Lung (tissue), 12 donors: ENCODE results near the gene USP9X. TPM values are rescaled to one million over a fixed set of nuclear protein-coding genes. Genes with fewer than 3 reads are reported as not detected.

Source experiments
- ATAC-seq: fragments of 200-7000 bp; cut with Tn5 transposase; one replicate; pipeline ENCODE4 v1.9.1; 2020; ENCODE audit warnings: moderate number of reproducible peaks; ENCODE audit not compliant: insufficient read depth, low FRiP score
- DNase-seq, 3 donors: peaks; one replicate each; pipeline ENCODE4 v3.0.0-alpha.2; 2013 to 2017
- H3K27ac ChIP-seq, 2 donors: one replicate each; pipeline ENCODE4 v1.5.1; 2013; ENCODE audit warnings: mild to moderate bottlenecking in 2 of 2, moderate library complexity in 2 of 2, control low read depth in 1 of 2, inconsistent platforms in 1 of 2, low read depth in 1 of 2, low read length in 1 of 2
- H3K27me3 ChIP-seq, 3 donors: one replicate each; pipeline ENCODE4 v1.5.1; 2013; ENCODE audit warnings: low read length in 2 of 3; ENCODE audit not compliant: control insufficient read depth in 3 of 3, insufficient read depth in 3 of 3
- H3K36me3 ChIP-seq, 4 donors: one replicate each; pipeline ENCODE4 v1.5.1; 2013; ENCODE audit warnings: low read length in 4 of 4, mild to moderate bottlenecking in 1 of 4, moderate library complexity in 1 of 4; ENCODE audit not compliant: control insufficient read depth in 4 of 4, insufficient read depth in 4 of 4
- H3K4me1 ChIP-seq, 5 donors: one replicate each; pipeline ENCODE4 v1.5.1; 2013; ENCODE audit warnings: low read length in 5 of 5, mild to moderate bottlenecking in 2 of 5, moderate library complexity in 1 of 5; ENCODE audit not compliant: control insufficient read depth in 5 of 5, insufficient read depth in 5 of 5
- H3K4me3 ChIP-seq: one replicate; pipeline ENCODE4 v1.5.1; 2013; ENCODE audit warnings: mild to moderate bottlenecking, control low read depth, moderate library complexity
- H3K9ac ChIP-seq, 2 donors: one replicate each; pipeline ENCODE4 v1.5.1; 2013; ENCODE audit warnings: low read length in 2 of 2, control low read depth in 1 of 2; ENCODE audit not compliant: insufficient read depth in 1 of 2
- H3K9me3 ChIP-seq, 4 donors: one replicate each; pipeline ENCODE4 v1.5.1; 2013; ENCODE audit warnings: low read length in 3 of 4, mild to moderate bottlenecking in 1 of 4, moderate library complexity in 1 of 4; ENCODE audit not compliant: control insufficient read depth in 4 of 4, insufficient read depth in 3 of 4
- CTCF ChIP-seq: IDR thresholded peaks from 2 replicates; pipeline ENCODE4 v1.5.1; 2012; ENCODE audit warnings: mild to moderate bottlenecking; ENCODE audit errors: control extremely low read depth, extremely low read depth
- WGBS, 2 donors: extraction: QIAGEN DNeasy Blood & Tissue Kit; methylation state at CpG; one replicate each; pipeline ENCODE4 v1.1.7; 2013; 5-methylcytosine and 5-hydroxymethylcytosine counted together
- polyA plus RNA-seq, 2 donors: library from polyadenylated mRNA; stranded (reverse); fragments of 200-250 nt; gene quantifications; one replicate each; pipeline ENCODE4 v1.2.1, GENCODE V29; 2013
- total RNA-seq, 2 donors: library from RNA; depleted of rRNA in 1 of 2; stranded (reverse); fragments of >200 nt in 1 of 2; gene quantifications; one replicate each; pipeline ENCODE4 v1.2.1, GENCODE V29; 2014 to 2021
- donor health status: control.
- donor health status: control.
- donor health status: Bipolar disorder and iron deficiency.
- donor health status: healthy.
- donor health status: DM: yes; HTN: yes; CAD: no.

USP9X gene
- total and polyA plus RNA-seq, 4 donors = 8.5 to 187 (median 43.0) TPM

- Histone ChIP-seq H3K4me1 (peaks cover 0 to 24% (median 6%) of the 10 kb centered on the region in 5 donors), H3K27me3 (peaks cover 0 to 38% (median 15%) of the 10 kb centered on the region in 3 donors), H3K27ac (peak overlapping the region; percentile 99 to 100), H3K4me3 (peak overlapping the region; percentile 99), H3K9ac (peak overlapping the region; percentile 63 to 89), H3K36me3 (no peaks in the 10 kb centered on the region), H3K9me3 (no peaks in the 10 kb centered on the region)
- ATAC-seq (no peak), DNase-seq (no peak)
- 0 to 5% methylated on average over 11 of the region's 11 CpGs for WGBS, 2 donors
- no peak for TF ChIP-seq CTCF
Observed at GRCh38 chrX:41086627-41086932, 1.3 kb downstream of the USP9X start.

- no peak for TF ChIP-seq CTCF
- H3K27me3 ChIP-seq = peaks cover 0 to 36% (median 18%) of the 10 kb centered on the region in 3 donors
- no peaks in the 10 kb centered on the region for H3K9me3 ChIP-seq
- ATAC-seq = no peak
- no peak overlapping the region for H3K27ac ChIP-seq
- no peak overlapping the region for H3K4me3 ChIP-seq
- H3K36me3 ChIP-seq = no peaks in the 10 kb centered on the region
- 4 to 27% methylated on average over 6 of the region's 6 CpGs for WGBS, 2 donors
- peaks cover 0 to 25% (median 6%) of the 10 kb centered on the region in 5 donors for H3K4me1 ChIP-seq
- DNase-seq = peak in 1 of 3 donors; percentile 29
- H3K9ac ChIP-seq = peak overlapping the region; percentile 63 to 89
Observed at GRCh38 chrX:41087201-41087600, 2.0 kb downstream of the USP9X start.

GRCh38 chrX:41090568-41091238 is 5.5 kb downstream of the USP9X start:
- peaks cover 0 to 52% (median 33%) of the 10 kb centered on the region in 3 donors for H3K27me3 ChIP-seq
- DNase-seq (peak in 2 of 3 donors; percentile 34), ATAC-seq (no peak)
- peaks cover 0 to 2% (median 0%) of the 10 kb centered on the region in 4 donors for H3K36me3 ChIP-seq
- no peak overlapping the region for H3K9ac ChIP-seq
- H3K4me1 ChIP-seq = peaks cover 4 to 25% (median 8%) of the 10 kb centered on the region in 5 donors
- no peak for TF ChIP-seq CTCF
- WGBS, 2 donors = 40 to 54% methylated on average over 5 of the region's 5 CpGs
- H3K27ac ChIP-seq = no peak overlapping the region
- no peaks in the 10 kb centered on the region for H3K9me3 ChIP-seq
- H3K4me3 ChIP-seq = no peak overlapping the region

- Histone ChIP-seq H3K9ac (no peak overlapping the region), H3K27me3 (peaks cover 0 to 45% (median 30%) of the 10 kb centered on the region in 3 donors), H3K27ac (no peak overlapping the region), H3K9me3 (no peaks in the 10 kb centered on the region), H3K4me3 (no peak overlapping the region), H3K36me3 (peaks cover 0 to 2% (median 0%) of the 10 kb centered on the region in 4 donors), H3K4me1 (peaks cover 6 to 25% (median 7%) of the 10 kb centered on the region in 5 donors)
- DNase-seq = no peak
- no peak for TF ChIP-seq CTCF
- ATAC-seq = no peak
- 85 to 90% methylated on average over 6 of the region's 6 CpGs for WGBS, 2 donors
Observed at GRCh38 chrX:41092776-41093175, 7.5 kb downstream of the USP9X start.
